ENCODE data around the gene PPP6R3.
"Not testable (repeated sequence)": the region's sequence is repeated elsewhere in the genome, so short reads cannot be mapped to it uniquely, and the experiment has no call there.

The PPP6R3 gene

GRCh38 chr11:68601147-68601546, 140.6 kb downstream of the PPP6R3 start:
- peak; percentile 9 for DNase-seq (ENCODE audit: low read depth)

DNA sequence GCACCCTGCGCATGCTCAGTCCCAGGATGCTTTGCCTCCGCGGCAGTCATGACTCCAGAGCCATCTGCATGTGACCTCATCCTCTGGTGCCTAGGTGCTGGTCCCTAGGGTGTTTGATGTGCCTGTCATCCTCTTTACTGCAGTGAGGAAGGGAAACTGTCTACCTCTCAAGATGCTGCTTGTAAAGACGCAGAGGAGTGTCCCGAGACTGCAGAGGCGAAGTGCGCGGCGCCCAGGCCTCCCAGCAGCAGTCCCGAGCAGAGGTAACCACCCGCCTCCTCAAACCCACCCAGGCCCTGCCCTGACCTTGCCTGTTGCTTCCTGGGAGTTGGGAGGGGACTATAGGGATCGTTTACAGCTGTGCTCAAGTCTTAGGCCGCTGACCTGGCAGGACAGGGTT, 149.2 kb downstream of the PPP6R3 start:
- DNase-seq (ENCODE audit: low read depth), result no peak

- DNase-seq (ENCODE audit: low read depth), result peak; percentile 8
Observed at GRCh38 chr11:68610452-68611116, 150.0 kb downstream of the PPP6R3 start.

DNA sequence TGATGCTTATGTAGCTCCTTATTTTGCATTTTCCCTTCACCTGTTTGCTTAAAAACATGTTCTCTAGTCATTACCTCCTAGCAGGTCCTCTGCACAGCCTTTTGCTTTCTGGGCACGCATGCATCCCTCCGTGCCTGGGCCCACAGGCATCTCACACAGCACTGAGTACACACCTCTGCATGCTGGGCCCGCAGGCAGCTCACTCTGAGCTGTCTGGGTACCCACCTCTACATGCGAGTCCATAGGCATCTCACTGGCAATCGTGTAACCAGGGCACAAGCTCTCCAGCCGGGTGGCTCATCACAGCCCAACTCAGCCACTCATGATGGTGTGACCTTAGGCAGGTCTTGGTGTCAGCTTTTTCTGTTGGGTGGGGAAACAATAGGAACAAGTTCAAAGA, 155.1 kb downstream of the PPP6R3 start:
- DNase-seq (ENCODE audit: low read depth), result no peak

DNA sequence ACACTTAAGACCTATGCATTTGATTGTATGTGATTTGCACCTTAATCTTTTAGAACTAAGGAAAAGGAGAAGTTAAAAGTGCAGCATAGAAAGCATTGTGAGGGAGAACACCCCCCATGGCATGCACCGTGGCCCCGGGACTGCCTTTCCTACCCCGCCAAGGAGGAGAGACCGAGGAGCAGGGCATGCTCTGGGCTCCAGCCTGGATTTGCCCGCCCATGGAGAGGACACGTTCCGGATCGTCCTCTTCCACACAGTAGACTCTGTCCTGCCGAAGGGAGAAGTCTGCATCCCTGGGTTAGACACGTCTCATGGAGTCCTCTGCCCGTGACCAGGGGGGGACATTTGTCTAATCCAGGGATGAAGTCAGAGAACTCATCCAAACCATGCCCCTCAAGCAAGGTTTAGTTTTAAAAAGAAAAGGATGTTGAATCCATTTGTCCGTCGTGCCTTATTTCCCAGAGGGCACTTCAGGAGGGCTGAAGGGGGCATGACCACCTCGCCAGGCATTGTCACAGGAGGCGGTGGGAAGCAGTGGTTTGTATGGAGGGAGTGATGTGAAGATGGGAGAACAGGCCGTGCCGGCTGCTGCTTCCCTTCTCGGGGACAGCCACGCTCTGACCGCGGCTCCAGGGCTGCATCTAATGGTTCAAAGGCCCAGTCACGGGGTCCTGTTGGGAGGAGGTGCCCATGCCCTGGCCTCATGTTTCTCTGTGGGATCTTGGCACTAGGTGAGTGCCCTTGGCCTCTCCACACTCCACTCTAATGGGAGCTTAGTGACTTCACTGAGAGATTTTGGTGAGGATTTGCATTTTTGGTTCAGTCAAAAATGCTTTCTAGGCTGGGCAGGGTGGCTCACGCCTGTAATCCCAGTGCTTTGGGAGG, 157.6 kb downstream of the PPP6R3 start:
- no peak for DNase-seq (ENCODE audit: low read depth)

- DNase-seq (ENCODE audit: low read depth), result no peak
Observed at GRCh38 chr11:68621826-68622225, 161.3 kb downstream of the PPP6R3 start.

- not testable (repeated sequence) for DNase-seq (ENCODE audit: low read depth)
Observed at GRCh38 chr11:68623706-68624105, 163.2 kb downstream of the PPP6R3 start.

DNA sequence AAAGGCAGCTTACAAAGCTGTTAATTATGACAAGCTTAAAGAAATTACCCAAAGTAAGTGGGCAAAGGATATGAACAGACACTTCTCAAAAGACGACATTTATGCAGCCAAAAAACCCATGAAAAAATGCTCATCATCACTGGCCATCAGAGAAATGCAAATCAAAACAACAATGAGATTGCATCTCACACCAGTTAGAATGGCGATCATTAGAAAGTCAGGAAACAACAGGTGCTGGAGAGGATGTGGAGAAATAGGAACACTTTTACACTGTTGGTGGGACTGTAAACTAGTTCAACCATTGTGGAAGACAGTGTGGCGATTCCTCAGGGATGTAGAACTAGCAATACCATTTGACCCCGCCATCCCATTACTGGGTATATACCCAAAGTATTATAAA, 164.5 kb downstream of the PPP6R3 start:
- DNase-seq (ENCODE audit: low read depth), result not testable (repeated sequence)

DNA sequence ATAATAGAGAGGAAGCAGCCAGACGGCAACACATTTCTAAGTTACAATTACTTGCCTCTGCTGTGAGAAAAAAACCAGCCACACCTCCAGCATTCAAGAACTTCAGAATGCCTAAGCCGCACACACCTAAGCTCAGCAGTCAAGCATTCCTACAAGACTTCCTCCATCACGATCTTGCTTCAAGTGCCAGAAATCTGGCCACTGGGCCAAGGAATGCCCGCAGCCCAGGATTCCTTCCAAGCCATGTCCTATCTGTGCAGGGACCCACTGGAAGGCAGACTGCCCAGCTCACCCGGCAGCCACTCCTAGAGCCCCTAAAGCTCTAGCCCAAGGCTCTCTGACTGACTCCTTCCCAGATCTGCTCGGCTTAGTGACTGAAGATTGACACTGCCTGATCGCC, 165.7 kb downstream of the PPP6R3 start:
- not testable (repeated sequence) for DNase-seq (ENCODE audit: low read depth)

DNA sequence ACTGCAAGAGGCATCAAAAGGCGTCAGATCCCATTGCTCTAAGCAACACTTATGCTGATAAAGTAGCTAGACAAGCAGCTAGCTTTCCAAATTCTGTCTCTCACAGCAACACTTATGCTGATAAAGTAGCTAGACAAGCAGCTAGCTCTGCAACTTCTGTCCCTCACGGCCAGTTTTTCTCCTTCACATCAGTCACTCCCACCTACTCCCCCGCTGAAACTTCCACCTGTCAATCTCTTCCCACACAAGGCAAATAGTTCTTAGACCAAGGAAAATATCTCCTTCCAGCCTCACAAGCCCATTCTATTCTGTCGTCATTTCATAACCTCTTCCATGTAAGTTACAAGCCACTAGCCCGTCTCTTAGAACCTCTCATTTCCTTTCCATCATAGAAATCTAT, 168.3 kb downstream of the PPP6R3 start:
- not testable (repeated sequence) for DNase-seq (ENCODE audit: low read depth)

DNA sequence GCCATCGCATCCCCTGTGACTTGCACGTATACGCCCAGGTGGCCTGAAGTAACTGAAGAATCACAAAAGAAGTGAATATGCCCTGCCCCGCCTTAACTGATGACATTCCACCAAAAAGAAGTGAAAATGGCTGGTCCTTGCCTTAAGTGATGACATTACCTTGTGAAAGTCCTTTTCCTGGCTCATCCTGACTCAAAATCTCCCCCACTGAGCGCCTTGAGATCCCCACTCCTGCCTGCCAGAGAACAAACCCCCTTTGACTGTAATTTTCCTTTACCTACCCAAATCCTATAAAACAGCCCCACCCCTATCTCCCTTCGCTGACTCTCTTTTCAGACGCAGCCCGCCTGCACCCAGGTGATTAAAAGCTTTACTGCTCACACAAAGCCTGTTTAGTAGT, 171.8 kb downstream of the PPP6R3 start:
- DNase-seq (ENCODE audit: low read depth), result not testable (repeated sequence)

GRCh38 chr11:68632802-68633201, 172.2 kb downstream of the PPP6R3 start:
- DNase-seq (ENCODE audit: low read depth), result peak; percentile 66

DNA sequence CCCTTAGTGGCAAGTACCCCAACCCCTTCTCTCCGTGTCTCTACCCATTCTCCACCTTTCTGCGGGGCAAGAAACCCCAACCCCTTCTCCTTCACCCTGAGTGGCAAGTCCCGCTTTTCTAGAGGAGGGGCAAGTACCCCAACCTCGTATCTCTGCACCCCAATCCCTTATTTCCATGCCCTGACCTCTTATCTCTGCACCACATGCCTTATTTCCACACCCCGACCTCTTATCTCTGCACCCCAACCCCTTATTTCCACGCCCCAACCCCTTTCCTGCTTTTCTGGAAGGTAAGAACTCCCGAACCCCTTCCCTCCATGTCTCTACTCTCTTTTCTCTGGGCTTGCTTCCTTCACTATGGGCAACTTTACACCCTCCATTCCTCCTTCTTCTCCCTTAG, 174.1 kb downstream of the PPP6R3 start:
- not testable (repeated sequence) for DNase-seq (ENCODE audit: low read depth)

DNA sequence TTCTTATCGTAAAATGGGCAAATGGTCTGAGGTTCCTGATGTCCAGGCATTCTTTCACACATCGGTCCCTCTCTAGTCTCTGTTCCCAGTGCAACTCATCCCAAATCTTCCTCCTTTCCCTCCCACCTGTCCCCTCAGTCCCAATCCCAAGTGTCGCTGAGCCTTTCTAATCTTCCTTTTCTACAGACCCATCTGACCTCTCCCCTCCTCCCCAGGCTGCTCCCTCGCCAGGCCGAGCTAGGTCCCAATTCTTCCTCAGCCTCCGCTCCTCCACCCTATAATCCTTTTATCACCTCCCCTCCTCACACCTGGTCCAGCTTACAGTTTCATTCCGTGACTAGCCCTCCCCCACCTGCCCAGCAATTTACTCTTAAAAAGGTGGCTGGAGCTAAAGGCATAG, 174.6 kb downstream of the PPP6R3 start:
- DNase-seq (ENCODE audit: low read depth), result not testable (repeated sequence)

DNA sequence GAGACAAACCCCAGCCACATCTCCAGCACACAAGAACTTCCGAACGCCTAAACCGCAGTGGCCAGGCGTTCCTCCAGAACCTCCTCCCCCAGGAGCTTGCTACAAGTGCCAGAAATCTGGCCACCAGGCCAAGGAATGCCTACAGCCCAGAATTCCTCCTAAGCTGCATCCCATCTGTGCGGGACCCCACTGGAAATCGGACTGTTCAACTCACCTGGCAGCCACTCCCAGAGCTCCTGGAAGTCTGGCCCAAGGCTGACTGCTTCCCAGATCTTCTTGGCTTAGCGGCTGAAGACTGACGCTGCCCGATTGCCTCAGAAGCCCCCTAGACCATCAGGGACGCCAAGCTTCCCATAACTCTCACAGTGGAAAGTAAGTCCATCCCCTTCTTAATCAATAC, 175.3 kb downstream of the PPP6R3 start:
- peak; percentile 4 for DNase-seq (ENCODE audit: low read depth)

- not testable (repeated sequence) for DNase-seq (ENCODE audit: low read depth)
Observed at GRCh38 chr11:68639322-68639721, 178.8 kb downstream of the PPP6R3 start.

GRCh38 chr11:68641880-68642279, 181.3 kb downstream of the PPP6R3 start:
- DNase-seq (ENCODE audit: low read depth), result no peak

- DNase-seq (ENCODE audit: low read depth), result peak; percentile 32
Observed at GRCh38 chr11:68643585-68643984, 183.0 kb downstream of the PPP6R3 start.

DNA sequence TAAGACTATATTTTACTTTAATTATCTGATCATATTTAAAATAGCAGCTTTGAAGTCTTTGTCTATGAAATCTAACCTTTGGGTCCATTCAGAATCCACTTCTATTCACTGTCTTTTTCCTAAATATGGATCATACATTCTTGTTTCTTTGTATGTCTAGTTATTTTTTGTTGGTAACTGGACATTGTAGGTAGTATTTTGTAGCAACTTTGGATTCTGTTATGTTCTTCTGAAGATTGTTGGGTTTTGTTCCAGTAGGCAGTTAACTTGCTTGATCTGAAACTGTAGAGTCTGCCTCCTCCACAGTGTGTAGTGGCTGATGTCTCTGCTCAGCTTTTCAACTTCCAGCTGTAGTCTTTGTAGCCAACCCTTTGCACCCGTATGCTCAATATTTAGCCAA, 186.3 kb downstream of the PPP6R3 start:
- no peak for DNase-seq (ENCODE audit: low read depth)

DNA sequence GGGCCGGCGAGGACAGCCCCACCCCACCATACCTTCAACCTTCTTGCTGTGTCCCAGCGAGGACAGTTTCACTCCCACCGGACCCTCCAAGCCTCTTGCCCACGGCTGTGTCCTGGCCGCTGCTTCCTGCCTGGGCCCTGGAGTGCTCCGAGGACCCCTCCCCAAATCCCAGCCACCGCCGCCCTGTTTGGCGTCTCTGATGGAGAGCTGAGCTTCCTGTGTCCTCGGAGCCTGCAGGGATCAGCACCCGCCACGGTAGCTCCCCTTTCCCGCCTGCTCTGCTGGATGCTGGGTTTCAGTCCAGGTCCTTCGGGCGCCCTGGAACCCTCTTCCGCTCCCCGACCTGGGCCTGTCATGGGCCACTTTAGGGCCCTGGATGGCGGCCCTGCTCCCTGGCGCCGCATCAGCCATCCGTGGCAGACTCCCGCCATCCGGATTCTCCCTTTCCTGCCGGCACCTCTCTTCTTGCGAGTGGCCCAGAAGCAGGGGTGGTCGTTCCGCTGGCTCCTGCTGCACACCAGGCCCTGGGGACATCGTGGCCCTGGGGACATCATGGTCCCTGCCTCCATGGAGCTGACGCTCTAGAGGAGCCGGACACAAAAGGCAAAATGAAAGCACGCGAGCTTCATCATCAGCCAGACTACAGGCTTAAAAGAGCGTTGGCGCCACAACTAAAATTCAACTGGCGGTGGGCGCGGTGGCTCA, 189.5 kb downstream of the PPP6R3 start:
- DNase-seq (ENCODE audit: low read depth), result no peak

- DNase-seq (ENCODE audit: low read depth), result no peak
Observed at GRCh38 chr11:68650801-68651200, 190.2 kb downstream of the PPP6R3 start.

- no peak for DNase-seq (ENCODE audit: low read depth)
Observed at GRCh38 chr11:68651208-68651984, 190.8 kb downstream of the PPP6R3 start.
